Activated naive CD4-positive, alpha-beta T cell treated with anti-CD3 and anti-CD28 coated beads, Interleukin-2, amount 10 ng/mL, durations not matched to agents 5 hours and 36 hours (primary cell): ENCODE data around the gene MARK2. TPM values are rescaled to one million over a fixed set of nuclear protein-coding genes. Genes with fewer than 3 reads are reported as not detected.

Source experiments
- total RNA-seq, 2 experiments: library from RNA; stranded (reverse); gene quantifications; one replicate each; pipeline ENCODE4 v1.2.3, GENCODE V29; 2021

Gene MARK2
- total RNA-seq: 10 to 100 TPM; 62.5 to 65.1 TPM

DNA sequence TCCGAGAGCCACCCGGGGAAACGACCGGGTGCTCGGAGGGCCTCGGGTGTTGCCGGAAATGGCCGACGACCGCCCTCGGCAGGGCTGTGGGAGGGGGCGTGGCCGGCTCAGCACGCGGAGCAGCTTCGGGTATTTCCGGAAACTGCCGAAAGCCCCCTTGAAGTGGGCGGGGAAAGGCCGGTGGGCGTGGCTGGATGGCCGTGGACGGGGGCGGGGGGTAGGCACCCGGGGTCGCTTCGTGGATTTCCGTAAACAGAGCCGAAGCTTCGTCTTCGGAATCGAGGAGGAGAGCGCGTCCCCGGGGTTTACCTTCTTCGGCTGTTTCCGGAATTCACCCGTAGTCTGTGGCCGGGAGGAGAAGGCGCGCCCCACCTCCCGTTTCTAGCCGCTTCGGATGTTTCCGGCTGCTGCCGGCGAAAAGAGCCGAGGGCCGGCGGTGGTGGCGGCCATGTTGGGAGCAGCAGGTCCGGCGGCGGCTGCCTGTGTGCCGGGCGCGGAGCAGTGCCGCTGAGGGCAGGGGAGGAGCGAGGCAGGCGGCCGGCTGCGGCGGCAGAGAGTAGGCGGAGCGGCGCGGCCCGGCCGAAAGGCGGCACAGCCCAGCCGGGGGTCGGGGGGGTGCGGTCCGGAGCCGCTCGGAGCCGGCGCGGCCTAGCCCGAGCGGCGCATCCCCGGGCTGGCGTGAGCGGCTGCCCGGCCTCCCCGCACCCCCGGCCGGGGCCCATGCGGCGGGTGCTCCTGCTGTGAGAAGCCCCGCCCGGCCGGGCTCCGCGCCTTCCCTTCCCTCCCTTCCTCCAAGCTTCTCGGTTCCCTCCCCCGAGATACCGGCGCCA is at the start of gene MARK2:
Gene MARK2, plus strand, starts transcription at position 433 of the 830 bp plus-strand sequence. Its CDS starts 397 bp downstream, at position 830.

GRCh38 chr11:63813035-63813562 is 25.8 kb upstream of the MARK2 start, which contains the start of gene SPINDOC:
TSS of gene SPINDOC (plus strand) at chr11:63813456. CDS start at chr11:63813687, 231 bp downstream.

GRCh38 chr11:63916837-63917691 is 78.2 kb downstream of the MARK2 start, which contains the start of gene RCOR2:
TSS of gene RCOR2 (minus strand) at chr11:63917164. CDS start at chr11:63916456, 708 bp downstream.

GRCh38 chr11:63938479-63939396 is 99.8 kb downstream of the MARK2 start, which contains the start of gene NAA40:
TSS of gene NAA40 (plus strand) at chr11:63939002. CDS start at chr11:63939097, 95 bp downstream.

Other genes starting within 250 kb of the MARK2 start
- 1 to 10 TPM; 2.7 to 3.0 TPM for gene PLAAT3, start 224.7 kb upstream of the MARK2 start, total RNA-seq
- gene ATL3, start 167.7 kb upstream of the MARK2 start, total RNA-seq: 10 to 100 TPM; 38.2 to 39.0 TPM
- 10 to 100 TPM; 59.6 to 67.7 TPM for gene RTN3, start 157.6 kb upstream of the MARK2 start, total RNA-seq
- 1 to 10 TPM; 1.7 to 2.0 TPM for gene ZFTA, start 70.3 kb upstream of the MARK2 start, total RNA-seq
- gene SPINDOC, start 25.7 kb upstream of the MARK2 start, total RNA-seq: 10 to 100 TPM; 28.7 to 31.4 TPM
- gene RCOR2, start 78.1 kb downstream of the MARK2 start, total RNA-seq: under 1 TPM; 0.30 to 0.46 TPM
- gene NAA40, start 99.9 kb downstream of the MARK2 start, total RNA-seq: 10 to 100 TPM; 34.8 to 37.4 TPM
- gene COX8A, start 135.5 kb downstream of the MARK2 start, total RNA-seq: 100 to 1,000 TPM; 327 to 397 TPM
- 10 to 100 TPM; 80.0 to 80.1 TPM for gene OTUB1, start 147.3 kb downstream of the MARK2 start, total RNA-seq
- not detected for gene FLRT1, start 196.8 kb downstream of the MARK2 start, total RNA-seq